Liver (tissue), 9 donors: ENCODE results near the gene FRMD5. TPM values are rescaled to one million over a fixed set of nuclear protein-coding genes. Genes with fewer than 3 reads are reported as not detected.

Source experiments
- DNase-seq: peaks from one replicate; pipeline ENCODE4 v3.0.0-alpha.2; 2017; ENCODE audit warnings: low spot score
- H3K27ac ChIP-seq, 2 donors: one replicate each; pipeline ENCODE4 v1.7.0; 2013; ENCODE audit warnings: inconsistent platforms in 2 of 2, low read length in 2 of 2, control low read depth in 1 of 2, low read depth in 1 of 2, mild to moderate bottlenecking in 1 of 2
- H3K27me3 ChIP-seq, 4 donors: one replicate each; pipeline versions ENCODE4 v1.6.1 to v1.7.0; 2013; ENCODE audit warnings: low read length in 3 of 4, inconsistent platforms in 1 of 4, mild to moderate bottlenecking in 1 of 4, moderate library complexity in 1 of 4; ENCODE audit not compliant: control insufficient read depth in 4 of 4, insufficient read depth in 4 of 4
- H3K36me3 ChIP-seq, 4 donors: one replicate each; pipeline versions ENCODE4 v1.6.1 to v1.7.0; 2013; ENCODE audit warnings: low read length in 3 of 4, mild to moderate bottlenecking in 3 of 4, low read depth in 1 of 4, moderate library complexity in 1 of 4; ENCODE audit not compliant: control insufficient read depth in 4 of 4, insufficient read depth in 3 of 4
- H3K4me1 ChIP-seq, 4 donors: one replicate each; pipeline versions ENCODE4 v1.6.1 to v1.7.0; 2013; ENCODE audit warnings: low read length in 3 of 4, mild to moderate bottlenecking in 3 of 4, moderate library complexity in 1 of 4; ENCODE audit not compliant: control insufficient read depth in 4 of 4, insufficient read depth in 4 of 4
- H3K4me3 ChIP-seq, 3 donors: one replicate each; pipeline versions ENCODE4 v1.6.1 to v1.7.0; 2013; ENCODE audit warnings: low read length in 3 of 3, control low read depth in 1 of 3, low read depth in 1 of 3, mild to moderate bottlenecking in 1 of 3
- H3K9ac ChIP-seq, 2 donors: one replicate each; pipeline ENCODE4 v1.7.0; 2013; ENCODE audit warnings: low read length in 2 of 2, mild to moderate bottlenecking in 2 of 2, moderate library complexity in 2 of 2, control low read depth in 1 of 2, low read depth in 1 of 2
- H3K9me3 ChIP-seq, 4 donors: one replicate each; pipeline versions ENCODE4 v1.6.1 to v1.7.0; 2013; ENCODE audit warnings: low read length in 3 of 4; ENCODE audit not compliant: control insufficient read depth in 4 of 4
- EGR1 ChIP-seq, 2 donors: IDR thresholded peaks; 2 replicates each; pipeline ENCODE4 v1.6.1; 2016 to 2018; ENCODE audit warnings: antibody characterized with exemption in 2 of 2, low read depth in 2 of 2
- FOXA1 ChIP-seq: IDR thresholded peaks from 2 replicates; pipeline ENCODE4 v1.6.1; 2016; ENCODE audit warnings: antibody characterized with exemption
- FOXA2 ChIP-seq: IDR thresholded peaks from 2 replicates; pipeline ENCODE4 v1.6.1; 2016; ENCODE audit warnings: antibody characterized with exemption
- GABPA ChIP-seq, 2 donors: IDR thresholded peaks in 1 of 2; conservative IDR thresholded peaks in 1 of 2; 2 replicates each; pipeline ENCODE4 v1.6.1; 2016; ENCODE audit warnings: antibody characterized with exemption in 2 of 2, mild to moderate bottlenecking in 1 of 2, moderate library complexity in 1 of 2
- HNF4A ChIP-seq, 2 donors: conservative IDR thresholded peaks; 2 replicates each; pipeline ENCODE4 v1.6.1; 2016; ENCODE audit warnings: antibody characterized with exemption in 2 of 2, mild to moderate bottlenecking in 2 of 2
- HNF4G ChIP-seq: IDR thresholded peaks from 2 replicates; pipeline ENCODE4 v1.6.1; 2016; ENCODE audit warnings: antibody characterized with exemption
- JUND ChIP-seq, 2 donors: IDR thresholded peaks; 2 replicates each; pipeline ENCODE4 v1.6.1; 2016; ENCODE audit warnings: antibody characterized with exemption in 2 of 2
- NR2F2 ChIP-seq: IDR thresholded peaks from 2 replicates; pipeline ENCODE4 v1.6.1; 2016; ENCODE audit warnings: antibody characterized with exemption
- RAD21 ChIP-seq, 2 donors: IDR thresholded peaks; 2 replicates each; pipeline ENCODE4 v1.6.1; 2016; ENCODE audit warnings: antibody characterized with exemption in 2 of 2, mild to moderate bottlenecking in 2 of 2
- RXRA ChIP-seq, 2 donors: IDR thresholded peaks; 2 replicates each; pipeline ENCODE4 v1.6.1; 2017 to 2018; ENCODE audit warnings: antibody characterized with exemption in 2 of 2, mild to moderate bottlenecking in 1 of 2
- SP1 ChIP-seq: IDR thresholded peaks from 2 replicates; pipeline ENCODE4 v1.6.1; 2018; ENCODE audit warnings: antibody characterized with exemption, mild to moderate bottlenecking
- TAF1 ChIP-seq: conservative IDR thresholded peaks from 2 replicates; pipeline ENCODE4 v1.6.1; 2016; ENCODE audit warnings: antibody characterized with exemption, mild to moderate bottlenecking
- YY1 ChIP-seq: IDR thresholded peaks from 2 replicates; pipeline ENCODE4 v1.6.1; 2016; ENCODE audit warnings: antibody characterized with exemption, mild to moderate bottlenecking
- WGBS: extraction: QIAGEN DNeasy Blood & Tissue Kit; methylation state at CpG from one replicate; pipeline ENCODE4 v1.1.7; 2013; 5-methylcytosine and 5-hydroxymethylcytosine counted together
- polyA plus RNA-seq, 2 donors: library from polyadenylated mRNA; stranded (reverse) in 1 of 2; unstranded in 1 of 2; fragments of 200-250 nt in 1 of 2; fragments of >200 nt in 1 of 2; fragmentation: Nextera tagmentation in 1 of 2; extraction: Ambion mirVana in 1 of 2; gene quantifications; one replicate each; pipeline versions ENCODE4 v1.2.1 to v1.2.3, GENCODE V29; 2013 to 2015
- total RNA-seq, 2 donors: library from RNA; depleted of rRNA; stranded (reverse); fragments of >200 nt; gene quantifications; one replicate each; pipeline ENCODE4 v1.2.3, GENCODE V29; 2014
- TF ChIP-seq, protein P1 (sequence below): IDR thresholded peaks from 2 replicates; pipeline ENCODE4 v1.6.1; 2016; ENCODE audit warnings: antibody characterized with exemption
- TF ChIP-seq, protein P2 (sequence below): IDR thresholded peaks from 2 replicates; pipeline ENCODE4 v1.6.1; 2016; ENCODE audit warnings: antibody characterized with exemption
- TF ChIP-seq, protein P3 (sequence below): fragments of 150-350 bp; IDR thresholded peaks from 2 replicates; pipeline ENCODE4 v1.5.1; 2017; ENCODE audit warnings: improper control_type of control experiment, low read depth, low read length; ENCODE audit not compliant: missing input control
- TF ChIP-seq, protein P4 (sequence below): IDR thresholded peaks from 2 replicates; pipeline ENCODE4 v1.6.1; 2016; ENCODE audit warnings: antibody characterized with exemption
- TF ChIP-seq, protein P5 (sequence below): IDR thresholded peaks from 2 replicates; pipeline ENCODE4 v1.6.1; 2016; ENCODE audit warnings: antibody characterized with exemption, mild to moderate bottlenecking
- donor health status: healthy.
- donor health status: healthy.
- donor health status: healthy.
- donor health status: healthy.
- donor health status: healthy.

Gene FRMD5
- total and polyA plus RNA-seq, 4 donors = 0.01 to 0.25 TPM; not detected in 2

GRCh38 chr15:43901495-43901894 lies 293.6 kb downstream of the FRMD5 start:
- DNase-seq = no peak
- H3K4me1 ChIP-seq = no peaks in the 10 kb centered on the region
- H3K27me3 ChIP-seq = no peaks in the 10 kb centered on the region
- 93% methylated on average over 10 of the region's 10 CpGs for WGBS
- no peaks in the 10 kb centered on the region for H3K9me3 ChIP-seq
- no peak overlapping the region for H3K27ac ChIP-seq
- no peaks in the 10 kb centered on the region for H3K36me3 ChIP-seq
- no peak for TF ChIP-seq EGR1 (IDR thresholded peaks at IDR 0.05; ENCODE audit: low read depth in 2 of 2)
- TF ChIP-seq HNF4A (conservative IDR thresholded peaks at IDR 0.05) = no peak
- no peak for TF ChIP-seq FOXA1
- no peak for TF ChIP-seq FOXA2
- TF ChIP-seq, protein P1, sequence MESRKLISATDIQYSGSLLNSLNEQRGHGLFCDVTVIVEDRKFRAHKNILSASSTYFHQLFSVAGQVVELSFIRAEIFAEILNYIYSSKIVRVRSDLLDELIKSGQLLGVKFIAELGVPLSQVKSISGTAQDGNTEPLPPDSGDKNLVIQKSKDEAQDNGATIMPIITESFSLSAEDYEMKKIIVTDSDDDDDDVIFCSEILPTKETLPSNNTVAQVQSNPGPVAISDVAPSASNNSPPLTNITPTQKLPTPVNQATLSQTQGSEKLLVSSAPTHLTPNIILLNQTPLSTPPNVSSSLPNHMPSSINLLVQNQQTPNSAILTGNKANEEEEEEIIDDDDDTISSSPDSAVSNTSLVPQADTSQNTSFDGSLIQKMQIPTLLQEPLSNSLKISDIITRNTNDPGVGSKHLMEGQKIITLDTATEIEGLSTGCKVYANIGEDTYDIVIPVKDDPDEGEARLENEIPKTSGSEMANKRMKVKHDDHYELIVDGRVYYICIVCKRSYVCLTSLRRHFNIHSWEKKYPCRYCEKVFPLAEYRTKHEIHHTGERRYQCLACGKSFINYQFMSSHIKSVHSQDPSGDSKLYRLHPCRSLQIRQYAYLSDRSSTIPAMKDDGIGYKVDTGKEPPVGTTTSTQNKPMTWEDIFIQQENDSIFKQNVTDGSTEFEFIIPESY = no peak
- TF ChIP-seq, protein P2, sequence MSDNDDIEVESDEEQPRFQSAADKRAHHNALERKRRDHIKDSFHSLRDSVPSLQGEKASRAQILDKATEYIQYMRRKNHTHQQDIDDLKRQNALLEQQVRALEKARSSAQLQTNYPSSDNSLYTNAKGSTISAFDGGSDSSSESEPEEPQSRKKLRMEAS = no peak
- TF ChIP-seq NR2F2 = no peak
- TF ChIP-seq, protein P3, sequence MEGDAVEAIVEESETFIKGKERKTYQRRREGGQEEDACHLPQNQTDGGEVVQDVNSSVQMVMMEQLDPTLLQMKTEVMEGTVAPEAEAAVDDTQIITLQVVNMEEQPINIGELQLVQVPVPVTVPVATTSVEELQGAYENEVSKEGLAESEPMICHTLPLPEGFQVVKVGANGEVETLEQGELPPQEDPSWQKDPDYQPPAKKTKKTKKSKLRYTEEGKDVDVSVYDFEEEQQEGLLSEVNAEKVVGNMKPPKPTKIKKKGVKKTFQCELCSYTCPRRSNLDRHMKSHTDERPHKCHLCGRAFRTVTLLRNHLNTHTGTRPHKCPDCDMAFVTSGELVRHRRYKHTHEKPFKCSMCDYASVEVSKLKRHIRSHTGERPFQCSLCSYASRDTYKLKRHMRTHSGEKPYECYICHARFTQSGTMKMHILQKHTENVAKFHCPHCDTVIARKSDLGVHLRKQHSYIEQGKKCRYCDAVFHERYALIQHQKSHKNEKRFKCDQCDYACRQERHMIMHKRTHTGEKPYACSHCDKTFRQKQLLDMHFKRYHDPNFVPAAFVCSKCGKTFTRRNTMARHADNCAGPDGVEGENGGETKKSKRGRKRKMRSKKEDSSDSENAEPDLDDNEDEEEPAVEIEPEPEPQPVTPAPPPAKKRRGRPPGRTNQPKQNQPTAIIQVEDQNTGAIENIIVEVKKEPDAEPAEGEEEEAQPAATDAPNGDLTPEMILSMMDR = no peak
- TF ChIP-seq, protein P4, sequence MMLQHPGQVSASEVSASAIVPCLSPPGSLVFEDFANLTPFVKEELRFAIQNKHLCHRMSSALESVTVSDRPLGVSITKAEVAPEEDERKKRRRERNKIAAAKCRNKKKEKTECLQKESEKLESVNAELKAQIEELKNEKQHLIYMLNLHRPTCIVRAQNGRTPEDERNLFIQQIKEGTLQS = no peak
- no peak for TF ChIP-seq JUND (IDR thresholded peaks at IDR 0.05)
- no peak for TF ChIP-seq TAF1
- no peak for TF ChIP-seq GABPA (IDR thresholded peaks at IDR 0.05 in 1 of 2, conservative IDR thresholded peaks at IDR 0.05 in 1 of 2)
- TF ChIP-seq, protein P5, sequence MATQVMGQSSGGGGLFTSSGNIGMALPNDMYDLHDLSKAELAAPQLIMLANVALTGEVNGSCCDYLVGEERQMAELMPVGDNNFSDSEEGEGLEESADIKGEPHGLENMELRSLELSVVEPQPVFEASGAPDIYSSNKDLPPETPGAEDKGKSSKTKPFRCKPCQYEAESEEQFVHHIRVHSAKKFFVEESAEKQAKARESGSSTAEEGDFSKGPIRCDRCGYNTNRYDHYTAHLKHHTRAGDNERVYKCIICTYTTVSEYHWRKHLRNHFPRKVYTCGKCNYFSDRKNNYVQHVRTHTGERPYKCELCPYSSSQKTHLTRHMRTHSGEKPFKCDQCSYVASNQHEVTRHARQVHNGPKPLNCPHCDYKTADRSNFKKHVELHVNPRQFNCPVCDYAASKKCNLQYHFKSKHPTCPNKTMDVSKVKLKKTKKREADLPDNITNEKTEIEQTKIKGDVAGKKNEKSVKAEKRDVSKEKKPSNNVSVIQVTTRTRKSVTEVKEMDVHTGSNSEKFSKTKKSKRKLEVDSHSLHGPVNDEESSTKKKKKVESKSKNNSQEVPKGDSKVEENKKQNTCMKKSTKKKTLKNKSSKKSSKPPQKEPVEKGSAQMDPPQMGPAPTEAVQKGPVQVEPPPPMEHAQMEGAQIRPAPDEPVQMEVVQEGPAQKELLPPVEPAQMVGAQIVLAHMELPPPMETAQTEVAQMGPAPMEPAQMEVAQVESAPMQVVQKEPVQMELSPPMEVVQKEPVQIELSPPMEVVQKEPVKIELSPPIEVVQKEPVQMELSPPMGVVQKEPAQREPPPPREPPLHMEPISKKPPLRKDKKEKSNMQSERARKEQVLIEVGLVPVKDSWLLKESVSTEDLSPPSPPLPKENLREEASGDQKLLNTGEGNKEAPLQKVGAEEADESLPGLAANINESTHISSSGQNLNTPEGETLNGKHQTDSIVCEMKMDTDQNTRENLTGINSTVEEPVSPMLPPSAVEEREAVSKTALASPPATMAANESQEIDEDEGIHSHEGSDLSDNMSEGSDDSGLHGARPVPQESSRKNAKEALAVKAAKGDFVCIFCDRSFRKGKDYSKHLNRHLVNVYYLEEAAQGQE = no peak
- no peak for TF ChIP-seq HNF4G
- no peak for TF ChIP-seq YY1
- no peak for TF ChIP-seq SP1
- H3K4me3 ChIP-seq = no peak overlapping the region
- no peak overlapping the region for H3K9ac ChIP-seq

GRCh38 chr15:43900996-43901395 lies 294.1 kb downstream of the FRMD5 start:
- H3K27me3 ChIP-seq = no peaks in the 10 kb centered on the region
- whole genome bisulfite sequencing = 100% methylated on average over 1 of the region's 1 CpG
- H3K4me3 ChIP-seq = no peak overlapping the region
- no peaks in the 10 kb centered on the region for H3K4me1 ChIP-seq
- no peak overlapping the region for H3K9ac ChIP-seq
- H3K36me3 ChIP-seq = no peaks in the 10 kb centered on the region
- no peak for DNase-seq
- no peak overlapping the region for H3K27ac ChIP-seq
- no peaks in the 10 kb centered on the region for H3K9me3 ChIP-seq
- TF ChIP-seq FOXA1 (no peak), HNF4G (no peak), YY1 (no peak), HNF4A (conservative IDR thresholded peaks at IDR 0.05) (no peak), EGR1 (IDR thresholded peaks at IDR 0.05; ENCODE audit: low read depth in 2 of 2) (no peak), GABPA (IDR thresholded peaks at IDR 0.05 in 1 of 2, conservative IDR thresholded peaks at IDR 0.05 in 1 of 2) (no peak), RXRA (IDR thresholded peaks at IDR 0.05) (no peak), TAF1 (no peak), SP1 (no peak), JUND (IDR thresholded peaks at IDR 0.05) (no peak), RAD21 (IDR thresholded peaks at IDR 0.05) (no peak), FOXA2 (no peak)
- TF ChIP-seq, protein P4 = no peak
- TF ChIP-seq, protein P5 = no peak
- TF ChIP-seq, protein P2 = no peak
